Amniotic stem cell (primary cell): Measurements from ENCODE around the gene IL1RAPL2.

Experiments used
- DNase-seq: peaks from one replicate; lab custom pipeline; 2025; lab: John Stamatoyannopoulos, UW

The IL1RAPL2 gene

DNA sequence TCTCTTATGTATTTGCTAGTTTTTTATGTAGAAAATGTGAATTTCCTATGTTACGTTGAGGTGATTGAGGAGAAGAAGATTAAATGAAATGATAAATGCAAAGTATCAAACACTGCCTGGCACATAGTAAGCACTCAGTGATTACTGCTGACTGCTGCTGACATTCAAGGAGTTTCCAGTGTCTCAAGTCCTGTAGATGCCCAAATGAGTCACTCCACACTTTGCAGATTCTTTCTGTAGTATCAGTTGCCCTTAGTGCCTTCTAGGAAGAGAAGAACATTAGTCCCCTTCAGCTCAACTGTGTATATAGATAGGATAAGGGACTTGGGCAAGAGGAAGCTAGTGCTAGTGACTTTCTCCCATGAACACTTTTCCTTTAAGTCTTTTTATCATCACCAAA is 895.0 kb downstream of the IL1RAPL2 start:
- no peak for DNase-seq

DNA sequence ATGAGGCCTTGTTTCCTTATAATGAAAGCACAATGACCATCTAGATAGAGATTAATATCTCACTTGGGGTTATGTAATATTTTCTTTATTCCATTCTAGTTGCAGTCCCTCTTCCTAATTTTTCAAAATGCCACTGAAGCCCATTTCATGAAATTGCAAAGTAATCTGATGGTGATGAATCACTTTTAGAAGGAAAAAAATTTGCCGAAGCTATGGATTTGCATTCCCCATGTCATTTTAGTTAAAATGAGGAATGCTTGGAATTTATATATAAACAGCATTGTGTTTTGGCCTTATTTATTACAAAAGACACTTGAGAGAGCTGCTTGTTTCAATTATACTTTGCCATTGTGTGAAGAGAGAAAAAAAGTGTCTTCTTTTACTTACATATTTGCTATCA is 896.2 kb downstream of the IL1RAPL2 start:
- no peak for DNase-seq

- DNase-seq, result no peak
Observed at GRCh38 chrX:105463473-105463872, 897.5 kb downstream of the IL1RAPL2 start.

DNA sequence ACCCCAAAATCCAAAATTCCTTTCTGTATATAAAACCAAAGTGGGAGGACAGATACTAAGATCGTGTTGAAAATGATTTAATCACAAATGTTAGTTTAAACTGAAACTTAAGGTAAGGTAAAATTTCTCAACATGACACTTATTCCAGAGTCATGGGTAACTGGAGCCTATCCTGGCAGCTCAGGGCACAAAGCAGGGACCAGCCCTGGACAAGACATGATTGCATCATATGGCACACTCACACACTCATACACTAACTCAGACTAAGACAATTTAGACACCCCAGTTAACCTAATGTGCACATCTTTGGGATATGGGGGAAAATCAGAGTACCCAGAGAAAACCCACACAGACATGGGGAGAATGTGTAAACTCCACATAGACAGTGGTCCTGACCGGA is 898.6 kb downstream of the IL1RAPL2 start:
- no peak for DNase-seq

DNA sequence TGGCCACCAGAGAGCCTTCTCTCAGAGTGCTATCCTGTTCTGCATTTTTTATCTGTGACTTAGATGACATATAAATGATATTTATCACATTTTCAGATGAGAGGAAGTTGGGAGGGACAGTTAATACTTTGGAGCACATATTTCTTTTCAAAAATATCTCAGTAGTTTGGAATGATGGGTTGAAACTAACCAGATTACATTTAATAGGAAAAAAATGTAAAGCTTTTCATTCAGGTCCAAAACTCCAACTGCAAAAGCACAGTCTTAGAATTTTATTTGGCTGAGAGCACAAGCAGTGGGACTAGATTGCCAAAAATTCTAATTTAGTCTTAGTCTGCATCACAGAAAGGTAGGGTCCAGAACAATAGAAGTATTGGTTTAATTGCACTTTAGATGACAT is 902.7 kb downstream of the IL1RAPL2 start:
- DNase-seq, result no peak

GRCh38 chrX:105471597-105471996 is 905.6 kb downstream of the IL1RAPL2 start:
- no peak for DNase-seq

DNA sequence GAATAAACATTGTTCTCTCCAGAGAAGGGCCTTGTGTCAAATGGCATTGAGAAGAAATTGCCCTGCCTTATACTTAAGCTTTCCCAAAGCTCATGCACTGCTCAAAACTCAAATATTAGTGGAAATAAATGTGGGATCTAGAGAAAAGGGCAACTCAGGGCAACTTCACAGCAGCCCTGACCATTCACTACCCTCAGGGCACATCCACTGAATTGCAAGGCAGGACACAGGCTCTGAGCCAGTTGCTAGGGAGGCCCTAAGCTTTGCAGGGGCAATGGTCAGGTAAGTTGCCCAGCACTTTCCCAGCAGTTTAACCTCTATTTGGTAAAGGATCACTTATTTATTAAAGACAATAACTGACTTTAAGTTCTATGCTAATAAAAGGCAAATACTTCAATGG is 909.8 kb downstream of the IL1RAPL2 start:
- DNase-seq, result no peak

GRCh38 chrX:105477351-105477750 is 911.4 kb downstream of the IL1RAPL2 start:
- DNase-seq, result no peak

DNA sequence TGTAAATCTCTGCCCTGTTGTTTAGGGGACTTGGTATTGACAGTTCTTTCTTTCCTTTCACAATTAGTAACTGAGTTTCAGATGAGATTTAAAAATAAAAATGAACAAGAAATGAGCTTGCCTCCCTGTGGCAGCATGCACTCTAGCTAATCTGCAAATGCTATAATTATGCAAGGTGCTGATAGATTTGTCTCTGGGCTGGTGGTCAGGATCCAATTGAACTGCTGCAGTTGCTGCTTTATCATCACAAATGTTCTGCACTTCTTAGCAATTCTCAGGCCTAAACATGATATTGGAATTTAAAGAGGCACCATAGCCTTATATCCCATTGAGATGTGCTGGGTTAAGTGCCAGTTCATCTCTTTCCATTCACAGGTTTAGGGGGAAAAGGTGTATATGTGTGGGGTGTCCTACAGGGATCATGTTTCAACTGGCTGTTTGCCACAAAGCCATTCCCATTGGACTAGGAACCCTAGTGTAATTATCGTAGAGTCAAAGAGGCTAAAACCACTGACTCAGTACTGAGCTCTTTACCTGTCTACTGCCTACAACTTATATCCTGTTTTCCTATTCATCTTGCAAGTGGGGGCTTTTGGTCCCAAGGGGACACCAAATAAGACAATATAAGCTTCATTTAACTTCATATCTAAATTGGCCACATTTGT is 914.8 kb downstream of the IL1RAPL2 start:
- no peak for DNase-seq

GRCh38 chrX:105483011-105483410 is 917.0 kb downstream of the IL1RAPL2 start:
- no peak for DNase-seq

- no peak for DNase-seq
Observed at GRCh38 chrX:105488716-105489115, 922.7 kb downstream of the IL1RAPL2 start.

- no peak for DNase-seq
Observed at GRCh38 chrX:105495376-105495775, 929.4 kb downstream of the IL1RAPL2 start.

- DNase-seq, result no peak
Observed at GRCh38 chrX:105502336-105502735, 936.3 kb downstream of the IL1RAPL2 start.

DNA sequence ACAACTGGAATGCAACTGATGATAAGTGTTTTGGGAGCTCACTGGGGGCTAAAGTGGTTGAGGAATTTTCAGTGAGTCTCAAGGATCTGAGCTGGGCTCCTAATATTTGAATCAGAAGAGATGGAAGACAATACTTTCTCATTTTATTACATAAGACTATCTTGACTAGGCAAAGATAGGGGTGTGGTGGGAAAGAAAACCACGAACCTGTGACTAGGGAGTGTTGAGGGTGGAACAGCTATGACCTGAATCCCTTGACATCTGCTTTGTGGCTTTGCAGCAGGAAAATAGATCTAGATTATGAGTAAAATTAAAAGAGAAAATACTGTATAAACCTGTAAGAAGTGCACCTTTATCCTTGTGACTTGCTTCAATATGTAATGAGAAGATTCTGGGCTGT is 949.6 kb downstream of the IL1RAPL2 start:
- no peak for DNase-seq

- no peak for DNase-seq
Observed at GRCh38 chrX:105526431-105526830, 960.4 kb downstream of the IL1RAPL2 start.

- DNase-seq, result peak; percentile 1
Observed at GRCh38 chrX:105527759-105528158, 961.8 kb downstream of the IL1RAPL2 start.

DNA sequence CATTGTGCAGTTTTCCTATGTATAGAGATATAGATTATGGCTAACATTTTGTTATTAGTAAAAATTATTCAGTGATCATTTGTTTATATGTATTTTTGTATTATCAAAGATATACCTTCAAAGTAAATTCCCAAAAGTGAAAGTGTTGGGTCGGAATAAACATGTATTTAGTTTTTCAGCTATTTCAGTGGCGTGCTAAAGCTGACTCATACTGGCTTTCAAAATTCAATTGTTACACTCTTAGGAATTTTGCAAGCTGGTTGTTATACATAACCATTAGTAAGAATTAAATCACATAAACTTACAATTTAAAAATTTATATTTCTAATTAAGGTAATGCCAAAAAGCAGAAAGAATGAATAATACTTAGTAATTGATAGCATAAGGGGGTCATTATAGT is 968.0 kb downstream of the IL1RAPL2 start:
- DNase-seq, result peak; percentile 0

DNA sequence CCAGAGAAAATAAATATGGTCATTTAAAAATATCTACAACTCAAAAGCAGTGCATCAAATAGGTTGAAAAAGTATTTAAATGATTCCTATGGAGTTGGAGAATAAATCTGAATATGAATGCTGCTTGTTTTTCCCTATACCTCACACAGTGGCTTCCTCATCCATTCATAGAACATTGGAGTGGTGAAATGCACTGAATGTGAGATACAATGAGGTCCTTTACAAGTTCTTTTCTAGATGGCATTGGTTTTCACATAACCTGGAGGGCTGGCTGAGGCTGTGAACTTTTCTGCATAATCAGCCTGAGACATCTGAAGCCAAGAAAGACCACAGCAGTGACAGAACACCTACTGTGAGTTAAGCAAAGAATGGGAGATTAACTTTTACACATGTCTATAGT is 977.3 kb downstream of the IL1RAPL2 start:
- DNase-seq, result no peak

DNA sequence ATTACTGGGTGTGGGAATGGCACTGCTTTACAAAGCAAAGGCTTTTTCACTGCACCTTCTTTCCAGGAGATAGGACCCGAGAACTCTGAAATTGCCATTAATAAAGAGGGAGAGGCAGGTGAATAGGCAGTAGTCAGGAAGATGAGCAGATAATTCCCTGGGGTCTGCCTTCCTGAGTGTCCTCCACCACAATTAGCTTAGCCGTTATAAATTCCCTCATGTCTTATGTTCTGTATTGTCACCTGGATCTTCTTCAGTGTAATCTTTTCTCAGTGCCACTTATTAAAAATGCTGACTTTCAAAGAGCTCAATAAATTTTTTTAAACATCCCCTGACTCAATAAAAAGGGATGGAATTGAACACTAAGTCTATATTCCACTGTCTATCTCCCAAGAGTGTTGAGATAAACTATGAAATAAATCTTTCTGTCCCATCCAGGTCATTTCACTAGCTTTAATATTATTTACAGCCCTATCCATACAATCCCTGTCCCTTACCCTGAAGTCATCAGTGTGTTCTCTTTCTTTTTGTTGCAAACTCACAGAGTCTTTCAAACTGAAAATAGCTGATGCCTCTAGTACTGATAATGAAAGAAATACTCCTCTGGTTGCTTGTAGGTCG is 984.2 kb downstream of the IL1RAPL2 start:
- DNase-seq, result no peak

- DNase-seq, result no peak
Observed at GRCh38 chrX:105552395-105552794, 986.4 kb downstream of the IL1RAPL2 start.

GRCh38 chrX:105553118-105553517 is 987.1 kb downstream of the IL1RAPL2 start:
- DNase-seq, result no peak

GRCh38 chrX:105564501-105564900 is 998.5 kb downstream of the IL1RAPL2 start:
- peak; percentile 12 for DNase-seq

GRCh38 chrX:105565856-105566255 is 999.9 kb downstream of the IL1RAPL2 start:
- no peak for DNase-seq

GRCh38 chrX:105567082-105567481 is 1001.1 kb downstream of the IL1RAPL2 start:
- no peak for DNase-seq
